Tibial artery (tissue), 4 donors: ENCODE data around the gene HTR6.

ENCODE experiments used
- DNase-seq, 2 donors: peaks; one replicate each; pipeline ENCODE4 v3.0.0-alpha.2; 2019
- H3K27ac ChIP-seq, 2 donors: fragments of 200-600 bp; sonication (generic) in 1 of 2; 1 replicate in 1 of 2; 2 replicates in 1 of 2; pipeline ENCODE4 v1.5.1; 2018 to 2019; ENCODE audit warnings: mild to moderate bottlenecking in 1 of 2
- H3K27me3 ChIP-seq, 2 donors: fragments of 200-600 bp; sonication (generic) in 1 of 2; one replicate each; pipeline versions ENCODE4 v1.5.1 to v1.6.0; 2016 to 2019
- H3K36me3 ChIP-seq, 3 donors: fragments of 200-600 bp; sonication (generic) in 2 of 3; one replicate each; pipeline ENCODE4 v1.5.1; 2016 to 2019; ENCODE audit warnings: mild to moderate bottlenecking in 2 of 3
- H3K4me1 ChIP-seq, 4 donors: fragments of 200-600 bp; sonication (generic) in 2 of 4; 1 replicate in 3 of 4; 2 replicates in 1 of 4; pipeline ENCODE4 v1.5.1; 2016 to 2019
- H3K4me3 ChIP-seq, 2 donors: fragments of 200-600 bp; sonication (generic) in 1 of 2; 1 replicate in 1 of 2; 2 replicates in 1 of 2; pipeline ENCODE4 v1.5.1; 2018 to 2019; ENCODE audit warnings: mild to moderate bottlenecking in 2 of 2
- H3K9me3 ChIP-seq, 3 donors: fragments of 200-600 bp; sonication (generic) in 1 of 3; one replicate each; pipeline ENCODE4 v1.5.1; 2016 to 2019
- intact Hi-C: fragments of 100-400 bp; cut with DNase I; formaldehyde crosslinking; loops from one replicate; pipeline ENCODE4 v1.15.0; 2023; ENCODE audit warnings: low total_unique reads
- TF ChIP-seq, protein P1 (sequence below), 2 experiments: fragments of 200-600 bp in 1 of 2; fragments of 450-650 bp in 1 of 2; IDR thresholded peaks; one replicate each; pipeline ENCODE4 v1.5.1; 2017 to 2019; ENCODE audit warnings: antibody characterized with exemption in 2 of 2, mild to moderate bottlenecking in 1 of 2, moderate library complexity in 1 of 2

Gene HTR6

DNA sequence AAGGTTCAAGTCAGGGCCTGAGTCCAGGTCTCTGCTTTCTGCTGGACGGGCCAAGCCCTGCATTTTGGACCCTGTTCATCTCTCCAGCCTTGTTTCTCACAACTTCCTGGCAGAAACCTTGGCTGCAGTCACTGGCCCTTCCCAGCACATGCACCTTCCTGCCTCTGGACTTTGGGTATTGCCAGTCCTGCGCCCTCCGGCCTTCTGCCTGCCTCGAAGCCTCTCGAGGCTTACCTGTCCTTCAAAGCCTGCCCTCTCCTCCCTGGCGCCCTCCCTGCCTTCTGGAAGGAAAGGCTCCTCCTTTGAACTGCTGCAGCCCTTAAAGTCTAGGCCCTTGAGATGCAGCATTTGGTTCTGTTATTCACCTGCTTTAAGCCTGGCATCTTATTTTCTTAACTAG lies 52.8 kb downstream of the HTR6 start:
- peaks cover 0 to 9% (median 7%) of the 10 kb centered on the region in 4 donors for H3K4me1 ChIP-seq
- peaks cover 0 to 31% (median 0%) of the 10 kb centered on the region in 3 donors for H3K36me3 ChIP-seq
- no peak overlapping the region for H3K4me3 ChIP-seq
- DNase-seq = no peak
- peak overlapping the region; percentile 41 to 50 for H3K27ac ChIP-seq
- H3K9me3 ChIP-seq = no peaks in the 10 kb centered on the region
- TF ChIP-seq, protein P1, sequence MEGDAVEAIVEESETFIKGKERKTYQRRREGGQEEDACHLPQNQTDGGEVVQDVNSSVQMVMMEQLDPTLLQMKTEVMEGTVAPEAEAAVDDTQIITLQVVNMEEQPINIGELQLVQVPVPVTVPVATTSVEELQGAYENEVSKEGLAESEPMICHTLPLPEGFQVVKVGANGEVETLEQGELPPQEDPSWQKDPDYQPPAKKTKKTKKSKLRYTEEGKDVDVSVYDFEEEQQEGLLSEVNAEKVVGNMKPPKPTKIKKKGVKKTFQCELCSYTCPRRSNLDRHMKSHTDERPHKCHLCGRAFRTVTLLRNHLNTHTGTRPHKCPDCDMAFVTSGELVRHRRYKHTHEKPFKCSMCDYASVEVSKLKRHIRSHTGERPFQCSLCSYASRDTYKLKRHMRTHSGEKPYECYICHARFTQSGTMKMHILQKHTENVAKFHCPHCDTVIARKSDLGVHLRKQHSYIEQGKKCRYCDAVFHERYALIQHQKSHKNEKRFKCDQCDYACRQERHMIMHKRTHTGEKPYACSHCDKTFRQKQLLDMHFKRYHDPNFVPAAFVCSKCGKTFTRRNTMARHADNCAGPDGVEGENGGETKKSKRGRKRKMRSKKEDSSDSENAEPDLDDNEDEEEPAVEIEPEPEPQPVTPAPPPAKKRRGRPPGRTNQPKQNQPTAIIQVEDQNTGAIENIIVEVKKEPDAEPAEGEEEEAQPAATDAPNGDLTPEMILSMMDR (IDR thresholded peaks at IDR 0.05) = no peak
- intact Hi-C loops = loop anchor here (5.0 kb wide), 1 partner anchor 95 kb away; no protein-coding TSS in a partner anchor
- H3K27me3 ChIP-seq = no peaks in the 10 kb centered on the region

DNA sequence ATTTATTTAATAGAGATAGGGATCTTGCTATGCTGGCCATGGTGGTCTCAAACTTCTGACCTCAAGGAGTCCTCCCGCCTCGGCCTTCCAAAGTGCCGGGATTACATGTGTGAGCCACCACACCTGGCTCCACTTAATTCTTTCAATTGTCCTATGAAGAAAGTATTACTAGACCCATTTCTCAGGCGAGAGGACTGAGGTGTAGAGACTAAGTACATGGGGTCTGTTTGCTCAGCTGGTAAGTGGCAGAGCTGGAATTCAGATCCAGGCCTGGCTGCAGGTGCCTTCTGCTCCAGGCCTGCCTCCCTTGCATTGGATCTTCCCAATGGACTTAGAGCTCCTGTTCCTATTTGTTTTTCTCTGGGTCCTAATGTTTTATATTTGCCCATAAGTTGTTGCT lies 55.5 kb downstream of the HTR6 start:
- no peaks in the 10 kb centered on the region for H3K9me3 ChIP-seq
- peaks cover 0 to 29% (median 6%) of the 10 kb centered on the region in 3 donors for H3K36me3 ChIP-seq
- no peak for DNase-seq
- intact Hi-C loops = no loop called here
- no peaks in the 10 kb centered on the region for H3K27me3 ChIP-seq
- no peak overlapping the region for H3K4me3 ChIP-seq
- H3K27ac ChIP-seq = no peak overlapping the region
- H3K4me1 ChIP-seq = peaks cover 0 to 14% (median 10%) of the 10 kb centered on the region in 4 donors
- TF ChIP-seq, protein P1 (IDR thresholded peaks at IDR 0.05) = no peak

DNA sequence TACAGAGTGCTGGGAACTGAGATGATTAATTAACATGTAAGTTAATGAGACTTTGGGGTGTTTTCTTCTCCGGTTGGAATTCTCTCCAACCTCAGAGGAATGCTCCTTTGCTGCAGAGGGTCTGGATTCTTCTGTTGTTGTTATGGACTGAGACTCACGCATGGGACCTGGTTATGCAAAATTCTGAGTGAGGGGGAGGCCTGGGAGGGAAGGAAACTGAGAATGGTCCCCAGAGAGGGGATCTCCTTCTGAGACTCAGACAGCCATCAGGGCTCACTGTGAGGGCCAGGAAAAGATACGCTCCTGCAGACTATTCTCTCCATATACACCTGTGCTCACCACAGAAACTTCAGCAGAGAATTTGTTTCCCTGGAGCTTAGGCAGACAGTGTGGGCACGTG lies 56.3 kb downstream of the HTR6 start:
- DNase-seq = no peak
- H3K4me3 ChIP-seq = no peak overlapping the region
- peaks cover 0 to 22% (median 18%) of the 10 kb centered on the region in 4 donors for H3K4me1 ChIP-seq
- TF ChIP-seq, protein P1 (IDR thresholded peaks at IDR 0.05) = no peak
- intact Hi-C loops = no loop called here
- H3K27ac ChIP-seq = no peak overlapping the region
- no peaks in the 10 kb centered on the region for H3K9me3 ChIP-seq
- no peaks in the 10 kb centered on the region for H3K27me3 ChIP-seq
- peaks cover 5 to 35% (median 6%) of the 10 kb centered on the region in 3 donors for H3K36me3 ChIP-seq

- DNase-seq = no peak
- H3K4me1 ChIP-seq = peaks cover 0 to 42% (median 22%) of the 10 kb centered on the region in 4 donors
- peaks cover 6 to 58% (median 17%) of the 10 kb centered on the region in 3 donors for H3K36me3 ChIP-seq
- no peak overlapping the region for H3K4me3 ChIP-seq
- peak overlapping the region in 1 of 2 donors; percentile 65 for H3K27ac ChIP-seq
- no peaks in the 10 kb centered on the region for H3K9me3 ChIP-seq
- TF ChIP-seq, protein P1 (IDR thresholded peaks at IDR 0.05) = no peak
- no peaks in the 10 kb centered on the region for H3K27me3 ChIP-seq
- intact Hi-C loops = no loop called here
Measured at GRCh38 chr1:19723874-19724273, 59.2 kb downstream of the HTR6 start.

GRCh38 chr1:19725606-19726005 lies 60.9 kb downstream of the HTR6 start:
- DNase-seq = no peak
- Histone ChIP-seq H3K4me1 (peaks cover 0 to 49% (median 22%) of the 10 kb centered on the region in 4 donors), H3K4me3 (no peak overlapping the region), H3K27me3 (no peaks in the 10 kb centered on the region), H3K27ac (peak overlapping the region; percentile 65 to 81), H3K36me3 (peaks cover 11 to 67% (median 24%) of the 10 kb centered on the region in 3 donors), H3K9me3 (no peaks in the 10 kb centered on the region)
- TF ChIP-seq, protein P1 (IDR thresholded peaks at IDR 0.05) = no peak
- intact Hi-C loops = no loop called here
